Cardiac ventricle fibroblast (primary cell): ENCODE measurements around the gene KCNJ15. TPM values are rescaled to one million over a fixed set of nuclear protein-coding genes. Genes with fewer than 3 reads are reported as not detected.

ENCODE experiments used
- total RNA-seq: library from RNA; depleted of rRNA; stranded (reverse); fragments of >200 nt; gene quantifications from 2 replicates; pipeline ENCODE4 v1.2.3, GENCODE V29; 2015

KCNJ15 gene
- total RNA-seq, result 0.44 and 1.0 TPM in 2 replicates

GRCh38 chr21:38256599-38257302 lies at the start of gene KCNJ15:
TSS of gene KCNJ15 (plus strand) at chr21:38256991. CDS start at chr21:38299262, 42,271 bp downstream.

Other genes starting within 250 kb of the KCNJ15 start
- gene ERG, start 241.5 kb downstream of the KCNJ15 start, total RNA-seq, result 1.1 and 1.3 TPM in 2 replicates